Ovary (tissue), 9 donors: Measurements from ENCODE around the gene XIRP2. TPM values are rescaled to one million over a fixed set of nuclear protein-coding genes. Genes with fewer than 3 reads are reported as not detected.

Experiments
- DNase-seq, 5 donors: peaks; one replicate each; pipeline ENCODE4 v3.0.0-alpha.2; 2019 to 2020
- H3K27ac ChIP-seq, 2 donors: fragments of 200-600 bp; one replicate each; pipeline versions ENCODE4 v1.5.1 to v1.8.0; 2019 to 2022
- H3K27me3 ChIP-seq: fragments of 200-600 bp; one replicate; pipeline ENCODE4 v1.8.0; 2022
- H3K36me3 ChIP-seq: fragments of 200-600 bp; sonication (generic); one replicate; pipeline ENCODE4 v1.5.1; 2019
- H3K4me1 ChIP-seq: one replicate; pipeline ENCODE4 v1.8.1; 2013; ENCODE audit warnings: mild to moderate bottlenecking, moderate library complexity; ENCODE audit not compliant: insufficient read depth
- H3K4me3 ChIP-seq: fragments of 200-600 bp; sonication (generic); one replicate; pipeline ENCODE4 v1.5.1; 2017
- H3K9me3 ChIP-seq, 2 donors: fragments of 200-600 bp in 1 of 2; sonication (generic) in 1 of 2; one replicate each; pipeline versions ENCODE4 v1.5.1 to v1.8.1; 2013 to 2019; ENCODE audit warnings: mild to moderate bottlenecking in 1 of 2, moderate library complexity in 1 of 2
- EP300 ChIP-seq: sonication (generic); formaldehyde crosslinking; IDR thresholded peaks from one replicate; pipeline ENCODE4 v1.6.1; 2017; ENCODE audit warnings: antibody characterized with exemption
- POLR2A ChIP-seq: fragments of 450-650 bp; IDR thresholded peaks from one replicate; pipeline ENCODE4 v1.6.1; 2017; ENCODE audit warnings: antibody characterized with exemption, mild to moderate bottlenecking, moderate library complexity
- WGBS, 3 donors: extraction: QIAGEN DNeasy Blood & Tissue Kit in 1 of 3; methylation state at CpG; one replicate each; pipeline versions ENCODE4 v1.1.5 to v1.1.7; 2013 to 2017; 5-methylcytosine and 5-hydroxymethylcytosine counted together
- intact Hi-C, 4 donors: fragments of 100-400 bp; cut with DNase I; formaldehyde crosslinking; loops; one replicate each; pipeline versions ENCODE4 v1.11.0 to v1.15.1; 2022 to 2023
- polyA plus RNA-seq, 2 donors: library from polyadenylated mRNA; stranded (reverse); fragments of 200-250 nt in 1 of 2; fragments of 350-450 nt in 1 of 2; fragmentation: Illumina TruSeq in 1 of 2; extraction: RNeasy Lipid Tissue Mini Kit (QIAGEN cat#74804) in 1 of 2; gene quantifications; one replicate each; pipeline ENCODE4 v1.2.3, GENCODE V29; 2013 to 2014
- total RNA-seq, 7 donors: library from RNA; depleted of rRNA in 2 of 7; stranded (reverse); fragments of >200 nt in 2 of 7; fragmentation: NEBNext Ultra II Directional in 3 of 7; extraction: Animal tissue kit (Norgen Biotek cat#: 25700) in 3 of 7; gene quantifications; one replicate each; pipeline versions ENCODE4 v1.1.0 to v1.2.4, GENCODE V29; 2016 to 2023
- TF ChIP-seq, protein P1 (sequence below), 3 donors: fragments of 450-650 bp in 2 of 3; fragments of 200-600 bp in 1 of 3; IDR thresholded peaks; one replicate each; pipeline versions ENCODE4 v1.5.1 to v1.8.0; 2016 to 2022; ENCODE audit warnings: antibody characterized with exemption in 3 of 3, mild to moderate bottlenecking in 1 of 3
- donor health status: DM: no; HTN: no; CAD: no; lungs with moderate emphysema.
- donor health status: DM: no; HTN: no; CAD: no.
- donor health status: Bipolar disorder and iron deficiency.
- donor health status: DM: yes; HTN: yes; CAD: no.
- donor health status: DM: no; HTN: no; CAD: no.
- donor health status: DM: yes; HTN: yes; CAD: no.

Gene XIRP2
- total and polyA plus RNA-seq, 9 donors = 0.03 to 0.47 (median 0.12) TPM; not detected in 4

DNA sequence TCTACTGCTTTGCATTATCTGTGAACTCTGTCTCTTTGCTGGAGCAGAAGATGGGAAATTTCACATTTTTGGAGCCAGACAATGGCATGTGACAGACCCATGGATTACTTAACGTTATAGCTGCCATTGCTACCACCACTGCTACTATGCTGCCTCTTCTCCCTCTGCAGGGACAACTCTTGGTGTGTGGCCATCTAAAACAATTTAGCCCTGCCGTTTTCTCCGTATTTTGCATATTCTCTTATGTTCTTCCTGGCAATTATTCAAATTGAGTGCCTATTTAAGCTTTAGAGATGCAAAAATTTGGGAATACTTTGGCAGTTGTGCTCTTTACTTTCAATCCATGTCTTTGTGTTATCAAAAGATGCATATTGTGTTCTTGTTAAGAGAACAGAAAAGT, 386.8 kb downstream of the XIRP2 start:
- Histone ChIP-seq H3K27ac (no peak overlapping the region), H3K27me3 (no peaks in the 10 kb centered on the region), H3K36me3 (no peaks in the 10 kb centered on the region), H3K4me1 (no peaks in the 10 kb centered on the region), H3K9me3 (no peaks in the 10 kb centered on the region), H3K4me3 (no peak overlapping the region)
- TF ChIP-seq EP300 (no peak), POLR2A (no peak)
- TF ChIP-seq, protein P1, sequence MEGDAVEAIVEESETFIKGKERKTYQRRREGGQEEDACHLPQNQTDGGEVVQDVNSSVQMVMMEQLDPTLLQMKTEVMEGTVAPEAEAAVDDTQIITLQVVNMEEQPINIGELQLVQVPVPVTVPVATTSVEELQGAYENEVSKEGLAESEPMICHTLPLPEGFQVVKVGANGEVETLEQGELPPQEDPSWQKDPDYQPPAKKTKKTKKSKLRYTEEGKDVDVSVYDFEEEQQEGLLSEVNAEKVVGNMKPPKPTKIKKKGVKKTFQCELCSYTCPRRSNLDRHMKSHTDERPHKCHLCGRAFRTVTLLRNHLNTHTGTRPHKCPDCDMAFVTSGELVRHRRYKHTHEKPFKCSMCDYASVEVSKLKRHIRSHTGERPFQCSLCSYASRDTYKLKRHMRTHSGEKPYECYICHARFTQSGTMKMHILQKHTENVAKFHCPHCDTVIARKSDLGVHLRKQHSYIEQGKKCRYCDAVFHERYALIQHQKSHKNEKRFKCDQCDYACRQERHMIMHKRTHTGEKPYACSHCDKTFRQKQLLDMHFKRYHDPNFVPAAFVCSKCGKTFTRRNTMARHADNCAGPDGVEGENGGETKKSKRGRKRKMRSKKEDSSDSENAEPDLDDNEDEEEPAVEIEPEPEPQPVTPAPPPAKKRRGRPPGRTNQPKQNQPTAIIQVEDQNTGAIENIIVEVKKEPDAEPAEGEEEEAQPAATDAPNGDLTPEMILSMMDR (IDR thresholded peaks at IDR 0.05) = no peak
- intact Hi-C loops = no loop called here
- 19 to 26% (median 23%) methylated on average over 3 of the region's 3 CpGs for WGBS, 3 donors
- DNase-seq = no peak

DNA sequence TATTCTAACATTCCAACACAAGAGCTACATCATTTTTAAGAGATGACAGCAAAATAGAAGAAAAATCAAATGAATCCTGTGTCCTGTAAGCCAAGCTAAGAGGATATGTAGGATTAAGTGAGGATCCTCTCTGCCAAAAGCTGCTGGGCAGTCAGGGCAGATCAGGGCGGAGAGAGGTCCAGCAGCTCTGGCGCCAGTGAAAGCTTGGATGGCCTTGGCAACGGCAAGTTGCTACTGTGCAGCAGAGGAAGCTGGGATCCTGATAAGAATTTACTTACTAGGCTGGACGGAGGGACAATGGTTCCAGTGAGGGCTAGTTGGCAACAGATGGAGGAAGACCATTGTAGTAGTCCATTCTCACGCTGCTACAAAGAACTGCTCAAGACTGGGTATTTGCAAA, 391.5 kb downstream of the XIRP2 start:
- H3K27me3 ChIP-seq = no peaks in the 10 kb centered on the region
- TF ChIP-seq POLR2A = no peak
- TF ChIP-seq EP300 = no peak
- TF ChIP-seq, protein P1 (IDR thresholded peaks at IDR 0.05) = no peak
- H3K36me3 ChIP-seq = no peaks in the 10 kb centered on the region
- H3K4me3 ChIP-seq = no peak overlapping the region
- intact Hi-C loops = no loop called here
- H3K4me1 ChIP-seq = no peaks in the 10 kb centered on the region
- DNase-seq = no peak
- no peaks in the 10 kb centered on the region for H3K9me3 ChIP-seq
- H3K27ac ChIP-seq = no peak overlapping the region
- 47 to 59% (median 54%) methylated on average over 5 of the region's 5 CpGs for WGBS, 3 donors

DNA sequence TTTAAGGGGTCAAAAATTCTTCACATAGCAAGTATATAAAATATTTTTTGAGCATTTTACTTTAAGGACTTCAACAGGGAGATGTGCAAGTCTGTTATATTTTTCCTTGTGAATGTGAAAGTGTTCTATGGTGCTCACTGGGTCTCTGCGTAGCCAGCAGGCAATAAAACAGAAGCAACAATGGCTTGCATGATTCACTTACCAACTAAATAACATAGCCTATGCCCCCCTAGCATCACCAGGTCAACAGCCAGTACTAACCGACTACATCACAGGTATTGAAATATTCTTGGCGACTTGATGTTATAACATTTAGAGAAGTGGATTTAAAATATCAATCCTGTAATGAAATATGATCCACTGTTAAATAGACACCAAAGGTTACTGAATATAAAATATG, 398.9 kb downstream of the XIRP2 start:
- no peaks in the 10 kb centered on the region for H3K4me1 ChIP-seq
- intact Hi-C loops = no loop called here

DNA sequence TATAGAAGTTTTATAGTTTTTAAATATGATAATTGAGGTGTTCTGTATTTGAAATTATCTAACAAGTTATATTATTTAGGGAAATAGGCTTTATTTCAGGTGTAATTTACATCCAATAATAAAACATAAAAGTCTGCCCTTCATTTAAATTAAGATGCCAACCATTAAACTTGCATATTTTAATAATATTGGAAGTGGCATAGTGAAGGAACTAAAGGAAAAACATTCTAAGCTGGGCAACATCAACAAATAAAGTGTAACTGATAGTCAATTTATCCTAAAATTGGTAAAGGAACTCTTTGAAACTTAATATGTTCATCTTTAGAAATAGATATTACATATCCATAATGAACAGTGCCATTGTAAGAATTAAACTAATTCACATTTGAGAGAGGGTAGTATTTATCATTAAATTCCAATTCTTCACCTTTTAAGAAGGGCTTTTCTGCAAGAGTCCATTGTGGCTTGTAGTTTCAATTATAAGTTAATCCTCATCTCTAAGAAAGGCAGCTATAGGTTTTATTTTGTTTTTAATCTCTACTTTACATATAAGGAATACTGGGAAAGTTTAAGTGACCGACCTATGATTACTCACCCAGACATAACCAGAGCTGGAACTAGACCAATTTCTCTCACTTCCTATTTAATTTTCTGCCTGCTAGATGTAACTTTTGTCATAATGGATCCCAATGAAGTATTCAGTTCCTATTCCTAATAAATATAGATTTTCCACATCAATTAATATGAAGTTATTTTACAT, 401.6 kb downstream of the XIRP2 start:
- Histone ChIP-seq H3K27me3 (no peaks in the 10 kb centered on the region), H3K4me1 (peaks cover 8% of the 10 kb centered on the region), H3K9me3 (no peaks in the 10 kb centered on the region), H3K4me3 (no peak overlapping the region), H3K36me3 (no peaks in the 10 kb centered on the region), H3K27ac (no peak overlapping the region)
- DNase-seq = no peak
- 68 to 80% (median 72%) methylated on average over 1 of the region's 1 CpG for WGBS, 3 donors
- intact Hi-C loops = no loop called here
- TF ChIP-seq POLR2A (no peak), EP300 (no peak)
- TF ChIP-seq, protein P1 (IDR thresholded peaks at IDR 0.05) = no peak

More for the DNA sequence above, 398.9 kb downstream of the XIRP2 start:
- no peaks in the 10 kb centered on the region for H3K27me3 ChIP-seq
- no peaks in the 10 kb centered on the region for H3K36me3 ChIP-seq
- 71 to 77% (median 76%) methylated on average over 3 of the region's 3 CpGs for WGBS, 3 donors
- DNase-seq = no peak
- TF ChIP-seq EP300 (no peak), POLR2A (no peak)
- TF ChIP-seq, protein P1 (IDR thresholded peaks at IDR 0.05) = no peak
- no peak overlapping the region for H3K4me3 ChIP-seq
- no peak overlapping the region for H3K27ac ChIP-seq
- H3K9me3 ChIP-seq = no peaks in the 10 kb centered on the region
